IgD-negative memory B cell (primary cell): ENCODE results near the gene KCTD2. TPM values are rescaled to one million over a fixed set of nuclear protein-coding genes. Genes with fewer than 3 reads are reported as not detected.
"Not testable (repeated sequence)": the region's sequence is repeated elsewhere in the genome, so short reads cannot be mapped to it uniquely, and the experiment has no call there.

Source experiments
- H3K27ac Mint-ChIP-seq, 3 donors: one replicate each; pipeline ENCODE4 v1.8.0; 2020 to 2022; ENCODE audit warnings: mild to moderate bottlenecking in 3 of 3, mixed read lengths in 3 of 3, moderate library complexity in 1 of 3
- H3K27me3 Mint-ChIP-seq: one replicate; pipeline ENCODE4 v1.8.0; 2021; ENCODE audit warnings: mixed read lengths
- H3K36me3 Mint-ChIP-seq: one replicate; pipeline ENCODE4 v1.8.0; 2020; ENCODE audit warnings: mild to moderate bottlenecking, mixed read lengths
- H3K4me1 Mint-ChIP-seq, 3 donors: one replicate each; pipeline ENCODE4 v1.8.0; 2020 to 2022; ENCODE audit warnings: mixed read lengths in 3 of 3, mild to moderate bottlenecking in 1 of 3
- H3K4me3 Mint-ChIP-seq, 4 donors: one replicate each; pipeline ENCODE4 v1.8.0; 2020 to 2022; ENCODE audit warnings: mild to moderate bottlenecking in 4 of 4, mixed read lengths in 4 of 4, moderate library complexity in 3 of 4
- H3K9me3 Mint-ChIP-seq, 3 donors: one replicate each; pipeline ENCODE4 v1.8.0; 2020 to 2021; ENCODE audit warnings: mixed read lengths in 3 of 3, mild to moderate bottlenecking in 1 of 3
- polyA plus RNA-seq: library from polyadenylated mRNA; unstranded; fragments of 300-500 nt; fragmentation: Illumina TruSeq; gene quantifications from one replicate; pipeline ENCODE4 v1.2.3, GENCODE V29; 2021

KCTD2 gene
- polyA plus RNA-seq, 1 donor from 2014 or later, result 5.7 TPM

- Mint-ChIP-seq H3K9me3 (no peaks in the 10 kb centered on the region), H3K27me3 (no peaks in the 10 kb centered on the region), H3K36me3 (peaks cover 4% of the 10 kb centered on the region), H3K4me1 (no peaks in the 10 kb centered on the region), H3K27ac (peak overlapping the region in 1 of 3 donors; percentile 82), H3K4me3 (no peak overlapping the region)
These were observed 12.6 kb downstream of the KCTD2 start for GRCh38 chr17:75059369-75060345.

GRCh38 chr17:75060434-75061054 is 13.5 kb downstream of the KCTD2 start:
- Mint-ChIP-seq H3K36me3 (peaks cover 4% of the 10 kb centered on the region), H3K27ac (no peak overlapping the region)

GRCh38 chr17:75061055-75061438 is 14.0 kb downstream of the KCTD2 start:
- peaks cover 4% of the 10 kb centered on the region for H3K36me3 Mint-ChIP-seq
- H3K4me3 Mint-ChIP-seq, result no peak overlapping the region
- H3K4me1 Mint-ChIP-seq, result peaks cover 0 to 2% (median 0%) of the 10 kb centered on the region in 3 donors
- no peaks in the 10 kb centered on the region for H3K9me3 Mint-ChIP-seq
- no peaks in the 10 kb centered on the region for H3K27me3 Mint-ChIP-seq
- H3K27ac Mint-ChIP-seq, result no peak overlapping the region

More at GRCh38 chr17:75060434-75061054, 13.5 kb downstream of the KCTD2 start:
- no peaks in the 10 kb centered on the region for H3K27me3 Mint-ChIP-seq
- no peaks in the 10 kb centered on the region for H3K9me3 Mint-ChIP-seq
- H3K4me1 Mint-ChIP-seq, result no peaks in the 10 kb centered on the region
- no peak overlapping the region for H3K4me3 Mint-ChIP-seq

GRCh38 chr17:75061618-75062017 is 14.6 kb downstream of the KCTD2 start:
- H3K9me3 Mint-ChIP-seq, result no peaks in the 10 kb centered on the region
- no peak overlapping the region for H3K27ac Mint-ChIP-seq
- H3K4me1 Mint-ChIP-seq, result peaks cover 0 to 2% (median 0%) of the 10 kb centered on the region in 3 donors
- no peaks in the 10 kb centered on the region for H3K27me3 Mint-ChIP-seq
- peaks cover 4% of the 10 kb centered on the region for H3K36me3 Mint-ChIP-seq
- H3K4me3 Mint-ChIP-seq, result no peak overlapping the region

- peaks cover 0 to 5% (median 0%) of the 10 kb centered on the region in 3 donors for H3K4me1 Mint-ChIP-seq
- H3K27me3 Mint-ChIP-seq, result no peaks in the 10 kb centered on the region
- no peak overlapping the region for H3K27ac Mint-ChIP-seq
- no peaks in the 10 kb centered on the region for H3K9me3 Mint-ChIP-seq
- H3K4me3 Mint-ChIP-seq, result no peak overlapping the region
- peaks cover 4% of the 10 kb centered on the region for H3K36me3 Mint-ChIP-seq
These were observed 16.2 kb downstream of the KCTD2 start for GRCh38 chr17:75063201-75063600.

GRCh38 chr17:75063626-75064025 is 16.6 kb downstream of the KCTD2 start:
- no peak overlapping the region for H3K4me3 Mint-ChIP-seq
- no peaks in the 10 kb centered on the region for H3K27me3 Mint-ChIP-seq
- H3K4me1 Mint-ChIP-seq, result peaks cover 0 to 5% (median 0%) of the 10 kb centered on the region in 3 donors
- H3K9me3 Mint-ChIP-seq, result no peaks in the 10 kb centered on the region
- no peak overlapping the region for H3K27ac Mint-ChIP-seq
- peaks cover 4% of the 10 kb centered on the region for H3K36me3 Mint-ChIP-seq

- Mint-ChIP-seq H3K27me3 (no peaks in the 10 kb centered on the region), H3K27ac (no peak overlapping the region), H3K36me3 (peaks cover 4% of the 10 kb centered on the region), H3K4me3 (no peak overlapping the region), H3K9me3 (no peaks in the 10 kb centered on the region), H3K4me1 (peaks cover 0 to 6% (median 0%) of the 10 kb centered on the region in 3 donors)
These were observed 17.0 kb downstream of the KCTD2 start for GRCh38 chr17:75064040-75064439.

- Mint-ChIP-seq H3K36me3 (peaks cover 4% of the 10 kb centered on the region), H3K27me3 (no peaks in the 10 kb centered on the region), H3K27ac (no peak overlapping the region), H3K9me3 (no peaks in the 10 kb centered on the region), H3K4me1 (peaks cover 0 to 6% (median 0%) of the 10 kb centered on the region in 3 donors), H3K4me3 (no peak overlapping the region)
These were observed 17.4 kb downstream of the KCTD2 start for GRCh38 chr17:75064460-75064859.

- Mint-ChIP-seq H3K27ac (no peak overlapping the region), H3K9me3 (no peaks in the 10 kb centered on the region), H3K36me3 (peaks cover 4% of the 10 kb centered on the region), H3K4me3 (no peak overlapping the region), H3K27me3 (no peaks in the 10 kb centered on the region), H3K4me1 (peaks cover 0 to 6% (median 4%) of the 10 kb centered on the region in 3 donors)
These were observed 18.0 kb downstream of the KCTD2 start for GRCh38 chr17:75064867-75065561.

GRCh38 chr17:75065562-75066151 is 18.6 kb downstream of the KCTD2 start:
- Mint-ChIP-seq H3K36me3 (peaks cover 4% of the 10 kb centered on the region), H3K4me1 (peaks cover 0 to 6% (median 4%) of the 10 kb centered on the region in 3 donors), H3K27me3 (no peaks in the 10 kb centered on the region), H3K9me3 (no peaks in the 10 kb centered on the region), H3K4me3 (no peak overlapping the region), H3K27ac (no peak overlapping the region)

- Mint-ChIP-seq H3K9me3 (no peaks in the 10 kb centered on the region), H3K4me1 (peaks cover 0 to 8% (median 4%) of the 10 kb centered on the region in 3 donors), H3K27ac (no peak overlapping the region), H3K27me3 (no peaks in the 10 kb centered on the region), H3K4me3 (peak overlapping the region in 1 of 4 donors; percentile 39), H3K36me3 (peaks cover 2% of the 10 kb centered on the region)
These were observed 20.8 kb downstream of the KCTD2 start for GRCh38 chr17:75067856-75068255.

GRCh38 chr17:75068750-75069149 is 21.7 kb downstream of the KCTD2 start:
- no peaks in the 10 kb centered on the region for H3K27me3 Mint-ChIP-seq
- H3K4me3 Mint-ChIP-seq, result no peak overlapping the region
- H3K9me3 Mint-ChIP-seq, result no peaks in the 10 kb centered on the region
- no peak overlapping the region for H3K27ac Mint-ChIP-seq
- peaks cover 0 to 8% (median 4%) of the 10 kb centered on the region in 3 donors for H3K4me1 Mint-ChIP-seq
- H3K36me3 Mint-ChIP-seq, result peaks cover 2% of the 10 kb centered on the region

- H3K4me3 Mint-ChIP-seq, result no peak overlapping the region
- no peaks in the 10 kb centered on the region for H3K36me3 Mint-ChIP-seq
- H3K9me3 Mint-ChIP-seq, result no peaks in the 10 kb centered on the region
- H3K27me3 Mint-ChIP-seq, result no peaks in the 10 kb centered on the region
- H3K27ac Mint-ChIP-seq, result no peak overlapping the region
- H3K4me1 Mint-ChIP-seq, result peaks cover 0 to 8% (median 4%) of the 10 kb centered on the region in 3 donors
These were observed 22.8 kb downstream of the KCTD2 start for GRCh38 chr17:75069783-75070182.

GRCh38 chr17:75071478-75072271 is 24.6 kb downstream of the KCTD2 start:
- not testable (repeated sequence) for H3K27ac Mint-ChIP-seq, H3K9me3 Mint-ChIP-seq, H3K27me3 Mint-ChIP-seq, H3K36me3 Mint-ChIP-seq, H3K4me1 Mint-ChIP-seq
- peak overlapping the region in 1 of 4 donors; percentile 34 for H3K4me3 Mint-ChIP-seq
